Measurements from ENCODE around the gene ACKR2.

DNA sequence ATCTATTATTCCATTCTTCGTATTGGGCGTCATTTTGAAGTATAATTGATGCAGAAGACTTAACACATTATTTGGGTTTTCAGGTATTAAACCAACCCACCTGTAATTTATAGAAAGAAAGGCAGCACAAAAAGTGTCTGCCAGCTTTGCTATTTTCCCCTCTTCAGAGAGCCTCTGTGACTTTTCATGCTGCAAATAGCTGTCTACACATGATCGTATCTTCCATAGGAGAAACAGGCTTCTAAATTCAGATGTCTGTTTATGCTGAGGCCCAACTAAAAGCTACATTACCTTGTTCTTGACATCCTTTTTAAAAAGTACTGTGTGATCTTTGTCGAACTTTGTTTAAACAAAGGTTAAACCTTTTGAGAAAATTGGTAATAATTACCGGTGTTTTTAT is 5.0 kb downstream of the ACKR2 start:
- TF ChIP-seq CTCF (IDR thresholded peaks at IDR 0.05) = no peak
- no peak for TF ChIP-seq POLR2A (IDR thresholded peaks at IDR 0.05)

Measured in prostate gland (tissue), 2 donors.